ENCODE results near the gene NLRP9.

DNA sequence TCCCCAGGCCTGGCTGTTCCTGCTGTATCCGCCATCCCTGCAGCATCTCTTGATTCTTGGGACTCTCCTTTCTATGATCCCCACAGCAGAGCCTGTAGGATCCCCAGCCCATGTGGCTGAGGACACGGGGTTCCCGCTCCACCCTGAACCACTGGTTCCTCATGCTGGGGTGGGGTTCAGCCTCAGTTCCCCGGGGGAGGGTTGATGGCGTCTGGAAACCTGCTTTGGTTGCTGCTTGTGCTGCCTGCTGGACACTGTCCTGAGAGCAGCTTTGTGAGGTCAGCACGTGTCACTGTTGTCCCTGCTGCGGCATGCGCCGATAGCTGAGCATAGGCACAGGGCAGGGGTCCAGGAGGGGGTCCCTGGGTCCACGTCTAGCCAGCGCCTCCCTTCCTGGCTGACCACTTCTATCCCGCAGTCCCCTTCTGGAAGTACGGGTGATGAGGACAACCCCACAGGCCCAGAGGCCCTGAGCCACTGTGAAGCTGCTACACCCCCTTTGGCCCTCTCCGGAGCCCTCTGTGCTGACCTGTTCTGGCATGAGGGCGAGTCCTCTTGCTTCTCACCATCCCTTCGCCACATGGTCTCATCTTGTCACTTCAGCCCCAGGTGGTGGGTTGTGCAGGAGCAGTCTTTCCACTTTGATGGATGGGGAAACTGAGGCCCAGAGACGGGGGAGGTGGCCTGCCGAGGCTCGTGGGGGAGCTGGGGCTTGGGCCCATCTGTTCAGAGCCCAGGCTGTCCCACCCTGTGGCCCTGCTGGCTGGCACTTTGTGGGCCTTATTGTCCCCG lies 57.7 kb downstream of the NLRP9 start:
- no peak for TF ChIP-seq CTCF (IDR thresholded peaks at IDR 0.05; ENCODE audit: low read depth, low read length)
- TF ChIP-seq MYC (IDR thresholded peaks at IDR 0.05; ENCODE audit: low read depth, low read length), result no peak
- no peak for TF ChIP-seq POLR2A (IDR thresholded peaks at IDR 0.05; ENCODE audit: extremely low read depth, insufficient read length)

Measured in NB4 (cell line).